Fibroblast of villous mesenchyme (primary cell): ENCODE results near the gene SARDH. TPM values are rescaled to one million over a fixed set of nuclear protein-coding genes. Genes with fewer than 3 reads are reported as not detected.

Experiments
- DNase-seq: peaks from one replicate; pipeline ENCODE4 v3.0.0-alpha.2; 2010; ENCODE audit warnings: low read depth
- H3K4me3 ChIP-seq: 2 replicates; pipeline ENCODE4 v1.5.1; 2011; ENCODE audit warnings: low read depth, mild to moderate bottlenecking, low read length
- total RNA-seq: library from RNA; depleted of rRNA; stranded (reverse); fragments of >200 nt; gene quantifications from 2 replicates; pipeline ENCODE4 v1.2.3, GENCODE V29; 2012
- TF ChIP-seq, protein P1 (sequence below): IDR thresholded peaks from 2 replicates; pipeline ENCODE4 v1.5.1; 2012; ENCODE audit warnings: low read depth, mild to moderate bottlenecking, low read length; ENCODE audit not compliant: insufficient read depth

Gene SARDH
- total RNA-seq, 1 donor: 6.0 TPM

DNA sequence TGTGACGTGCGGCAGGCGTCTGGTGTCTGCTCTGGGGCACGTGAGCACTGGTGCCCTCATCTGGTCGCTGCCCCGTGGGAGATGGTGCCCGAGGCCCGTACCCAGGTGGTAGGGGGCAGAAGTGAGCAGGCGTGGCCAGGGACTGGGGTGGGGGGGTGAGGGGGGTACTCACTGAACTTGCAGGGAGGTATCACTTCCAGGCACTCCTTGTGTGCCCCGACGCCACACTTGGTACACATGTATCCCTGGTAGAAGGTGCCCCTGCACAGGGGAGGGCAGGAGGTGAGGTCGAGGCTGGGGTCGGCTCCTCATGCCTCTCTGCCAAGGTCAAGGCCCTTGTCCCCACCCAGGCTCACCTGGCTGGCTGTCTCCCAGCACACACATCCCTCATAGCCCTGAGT, 45.2 kb upstream of the SARDH start:
- H3K4me3 ChIP-seq: no peak overlapping the region
- TF ChIP-seq, protein P1, sequence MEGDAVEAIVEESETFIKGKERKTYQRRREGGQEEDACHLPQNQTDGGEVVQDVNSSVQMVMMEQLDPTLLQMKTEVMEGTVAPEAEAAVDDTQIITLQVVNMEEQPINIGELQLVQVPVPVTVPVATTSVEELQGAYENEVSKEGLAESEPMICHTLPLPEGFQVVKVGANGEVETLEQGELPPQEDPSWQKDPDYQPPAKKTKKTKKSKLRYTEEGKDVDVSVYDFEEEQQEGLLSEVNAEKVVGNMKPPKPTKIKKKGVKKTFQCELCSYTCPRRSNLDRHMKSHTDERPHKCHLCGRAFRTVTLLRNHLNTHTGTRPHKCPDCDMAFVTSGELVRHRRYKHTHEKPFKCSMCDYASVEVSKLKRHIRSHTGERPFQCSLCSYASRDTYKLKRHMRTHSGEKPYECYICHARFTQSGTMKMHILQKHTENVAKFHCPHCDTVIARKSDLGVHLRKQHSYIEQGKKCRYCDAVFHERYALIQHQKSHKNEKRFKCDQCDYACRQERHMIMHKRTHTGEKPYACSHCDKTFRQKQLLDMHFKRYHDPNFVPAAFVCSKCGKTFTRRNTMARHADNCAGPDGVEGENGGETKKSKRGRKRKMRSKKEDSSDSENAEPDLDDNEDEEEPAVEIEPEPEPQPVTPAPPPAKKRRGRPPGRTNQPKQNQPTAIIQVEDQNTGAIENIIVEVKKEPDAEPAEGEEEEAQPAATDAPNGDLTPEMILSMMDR: no peak
- no peak for DNase-seq

DNA sequence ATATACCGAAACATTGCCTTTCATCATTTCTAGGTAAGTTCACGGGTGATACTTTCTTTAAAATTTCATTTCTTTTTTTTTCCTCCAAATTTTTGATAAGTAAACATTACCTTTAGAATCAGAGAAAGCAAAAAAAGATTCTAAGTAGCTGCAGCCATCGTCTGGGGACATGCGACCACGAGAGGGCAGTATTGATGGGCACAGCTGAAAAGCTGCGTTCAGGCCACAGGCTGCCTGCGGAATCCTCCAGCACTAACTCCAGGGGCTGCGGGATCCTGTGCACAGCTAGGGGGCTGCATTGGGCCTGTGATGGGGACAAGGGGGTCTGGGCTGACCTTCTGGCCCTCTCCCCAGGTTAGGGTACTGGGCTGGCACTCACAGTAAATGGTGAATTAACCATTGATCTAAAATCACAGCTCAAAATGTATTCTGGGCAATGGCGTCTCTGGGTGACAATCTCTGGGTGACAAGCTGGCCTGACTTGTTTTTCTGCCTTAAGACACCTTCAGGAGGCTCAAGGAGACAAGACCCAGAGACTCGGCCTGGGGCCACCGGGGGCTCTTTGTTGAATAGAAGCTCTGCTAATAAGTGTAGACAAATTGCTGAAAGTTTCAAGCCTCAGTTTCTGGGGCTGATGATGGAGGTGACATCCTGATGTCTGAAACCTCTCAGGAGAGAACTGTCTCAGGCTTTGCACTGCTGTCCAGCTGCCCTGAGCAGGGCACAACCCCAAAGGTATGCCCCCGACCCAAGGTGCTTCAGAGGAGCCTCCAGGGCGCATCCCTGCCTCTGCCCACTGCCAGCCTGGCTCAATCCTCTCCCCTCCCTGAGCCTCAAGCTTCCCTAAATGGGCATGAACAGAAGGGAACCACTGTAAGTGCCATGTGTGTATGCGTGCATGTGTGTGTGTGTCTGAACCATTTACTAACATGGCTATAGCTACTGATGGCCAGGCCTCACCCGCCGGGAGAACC, 44.3 kb upstream of the SARDH start:
- DNase-seq: peak; percentile 65
- TF ChIP-seq, protein P1: peak; percentile 81
- no peak overlapping the region for H3K4me3 ChIP-seq

DNA sequence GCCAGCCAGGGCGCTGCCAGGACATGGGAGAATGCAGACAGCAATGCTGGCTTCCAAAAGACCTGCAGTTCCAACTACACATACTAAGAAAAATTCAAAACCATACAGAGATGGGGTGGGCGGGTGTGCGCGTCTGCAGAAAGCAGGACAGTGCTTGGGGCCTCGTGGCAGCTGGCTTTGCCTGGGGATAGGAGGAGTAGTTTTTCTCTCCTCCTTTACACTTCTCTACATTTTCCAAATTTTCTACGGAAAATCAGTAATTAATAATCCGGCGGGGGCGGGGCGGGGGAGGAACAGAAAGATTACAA, 43.6 kb upstream of the SARDH start:
- H3K4me3 ChIP-seq: no peak overlapping the region
- DNase-seq: no peak
- TF ChIP-seq, protein P1: no peak

DNA sequence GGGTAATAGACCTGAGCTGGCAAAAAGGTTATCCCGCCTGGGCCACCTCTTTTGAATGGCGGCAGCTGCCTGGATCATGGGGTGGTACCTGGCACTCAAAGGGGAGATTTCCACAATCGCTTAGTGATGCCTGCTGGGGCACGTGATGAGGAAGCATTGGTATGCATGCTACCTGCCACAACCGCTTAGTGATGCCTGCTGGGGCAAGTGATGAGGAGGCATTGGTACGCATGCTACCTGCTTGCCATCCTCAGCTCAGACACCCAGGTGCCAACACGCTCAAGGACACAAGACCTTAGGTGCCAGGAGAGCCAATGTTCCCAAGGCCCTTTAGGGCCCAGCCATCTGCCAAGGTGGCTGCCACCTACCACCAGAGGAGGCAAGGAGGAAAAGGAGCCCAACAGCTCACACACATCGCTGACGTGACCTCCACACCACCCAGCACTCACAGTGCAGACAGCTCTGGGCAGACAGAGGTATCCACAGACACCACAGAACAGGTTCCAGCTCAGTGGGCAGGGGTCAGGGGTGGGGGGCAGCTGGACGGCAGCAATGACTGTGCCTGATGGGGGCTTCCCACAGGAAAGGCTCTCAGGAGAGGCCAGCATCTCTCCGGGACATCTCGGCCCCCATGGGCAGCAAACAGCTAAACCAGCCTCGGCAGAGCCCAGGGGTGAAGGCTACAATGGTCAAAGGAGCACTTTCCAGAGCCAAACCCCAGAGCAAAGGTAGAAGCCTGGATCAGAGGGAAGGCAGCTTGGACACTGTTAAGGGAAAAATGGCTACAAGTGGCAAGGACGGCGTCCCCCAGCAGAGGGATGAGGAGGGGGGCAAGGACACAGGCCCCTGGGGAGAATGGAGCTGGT, 43.0 kb upstream of the SARDH start:
- TF ChIP-seq, protein P1: no peak
- no peak overlapping the region for H3K4me3 ChIP-seq
- no peak for DNase-seq

DNA sequence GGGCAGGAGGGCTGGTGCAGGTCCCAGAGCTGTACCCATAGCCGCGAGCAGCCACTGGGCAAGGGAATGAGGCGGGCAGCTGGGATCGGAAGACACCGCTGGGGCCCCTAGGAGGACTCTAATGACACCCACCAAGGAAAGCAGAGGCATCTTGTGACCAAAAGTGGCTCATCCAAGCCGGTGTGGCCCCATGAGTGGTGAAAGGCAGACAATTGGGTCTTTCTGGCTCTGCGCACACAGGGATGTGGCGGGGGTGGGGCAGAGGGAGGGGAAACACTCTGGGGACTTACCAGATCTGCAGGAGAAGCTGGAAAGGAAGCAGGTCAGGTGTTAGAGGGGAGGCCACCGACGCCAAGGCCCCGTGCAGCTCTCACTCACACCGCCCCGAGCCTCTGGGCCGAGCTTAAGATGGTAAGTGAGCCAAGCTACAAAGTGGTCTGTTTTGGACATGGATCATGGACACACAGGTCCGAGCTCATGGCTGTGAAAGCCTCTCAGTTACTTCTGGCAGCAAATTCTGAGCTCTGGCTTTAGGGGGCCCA, 42.3 kb upstream of the SARDH start:
- TF ChIP-seq, protein P1: no peak
- DNase-seq: no peak
- H3K4me3 ChIP-seq: no peak overlapping the region

DNA sequence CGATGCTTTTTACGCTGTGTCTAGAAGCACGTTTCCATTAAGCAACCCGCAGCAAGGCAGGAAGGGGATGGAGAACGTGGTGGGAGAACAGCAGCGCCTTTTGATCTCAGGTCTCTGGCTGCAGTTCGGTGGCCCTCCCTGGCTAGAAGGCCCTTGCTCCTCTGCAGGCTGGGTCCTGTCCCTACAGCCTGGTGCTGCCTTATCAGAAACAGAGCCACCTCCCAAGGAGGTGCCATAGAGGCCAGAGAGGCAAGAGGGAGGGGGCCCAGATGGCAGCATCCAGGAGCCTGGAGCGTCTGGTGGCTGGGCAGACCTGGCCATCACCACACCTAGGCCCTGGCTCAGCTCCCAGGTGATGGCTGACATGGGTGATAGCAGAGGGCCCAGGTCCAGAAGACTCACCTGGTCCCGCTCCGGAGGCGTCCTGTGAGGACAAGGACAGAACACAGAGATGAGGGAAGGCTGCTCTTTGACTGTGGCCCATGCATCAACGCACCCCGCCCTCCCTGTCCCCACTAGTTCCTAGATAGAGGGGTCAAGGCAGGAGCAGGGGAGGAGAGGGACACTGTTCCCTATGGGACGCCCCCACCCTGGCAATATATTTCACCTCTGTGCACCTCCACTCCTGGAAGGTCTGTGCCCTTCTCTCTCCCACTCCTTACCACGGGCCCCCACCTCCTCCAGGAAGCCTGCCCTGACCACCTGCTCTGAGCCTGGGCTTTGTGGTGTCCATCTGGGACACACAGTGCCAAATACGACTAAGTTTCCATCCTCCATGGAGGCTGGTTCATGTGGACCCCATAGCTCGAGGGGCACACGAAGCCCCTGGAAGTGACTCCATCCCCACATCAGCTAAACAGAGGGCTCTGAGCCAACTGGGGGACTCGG, 41.6 kb upstream of the SARDH start:
- no peak overlapping the region for H3K4me3 ChIP-seq
- DNase-seq: no peak
- TF ChIP-seq, protein P1: no peak
